Endodermal cell (in vitro differentiated cells): ENCODE data around the gene NF1. TPM values are rescaled to one million over a fixed set of nuclear protein-coding genes. Genes with fewer than 3 reads are reported as not detected.

ENCODE experiments used
- DNase-seq: peaks from one replicate; pipeline ENCODE4 v3.0.0-alpha.2; 2017
- H3K27ac ChIP-seq: 2 replicates; pipeline ENCODE4 v1.5.1; 2013; ENCODE audit warnings: mild to moderate bottlenecking, low read depth, low read length, moderate library complexity
- H3K27me3 ChIP-seq: 2 replicates; pipeline ENCODE4 v1.6.1; 2013; ENCODE audit warnings: mild to moderate bottlenecking, low read length, moderate library complexity; ENCODE audit not compliant: insufficient read depth, control insufficient read depth, poor library complexity, severe bottlenecking
- H3K36me3 ChIP-seq: 2 replicates; pipeline ENCODE4 v1.7.0; 2013; ENCODE audit warnings: mild to moderate bottlenecking, low read length, moderate library complexity; ENCODE audit not compliant: control insufficient read depth, insufficient read depth
- H3K4me1 ChIP-seq: one replicate; pipeline ENCODE4 v1.7.0; 2013; ENCODE audit warnings: low read length; ENCODE audit not compliant: control insufficient read depth, insufficient read depth
- H3K4me3 ChIP-seq: 2 replicates; pipeline ENCODE4 v1.5.1; 2013; ENCODE audit warnings: mild to moderate bottlenecking, low read length, moderate library complexity
- H3K9ac ChIP-seq: 2 replicates; pipeline ENCODE4 v1.6.1; 2013; ENCODE audit warnings: mild to moderate bottlenecking, low read length, moderate library complexity; ENCODE audit not compliant: poor library complexity, severe bottlenecking; ENCODE audit errors: extremely low read depth
- H3K9me3 ChIP-seq: 2 replicates; pipeline ENCODE4 v1.6.1; 2013; ENCODE audit warnings: mild to moderate bottlenecking, low read length, moderate library complexity; ENCODE audit not compliant: control insufficient read depth
- H3K27ac Mint-ChIP-seq: 2 replicates; pipeline ENCODE4 v1.8.0; 2020; ENCODE audit warnings: mixed read lengths
- H3K27me3 Mint-ChIP-seq: 2 replicates; pipeline ENCODE4 v1.8.0; 2021; ENCODE audit warnings: mild to moderate bottlenecking, mixed read lengths; ENCODE audit not compliant: insufficient read depth
- H3K36me3 Mint-ChIP-seq: 2 replicates; pipeline ENCODE4 v1.8.0; 2020; ENCODE audit warnings: low read depth, mixed read lengths
- H3K4me1 Mint-ChIP-seq: 2 replicates; pipeline ENCODE4 v1.8.0; 2020; ENCODE audit warnings: mixed read lengths
- H3K4me3 Mint-ChIP-seq: 2 replicates; pipeline ENCODE4 v1.8.0; 2020; ENCODE audit warnings: mild to moderate bottlenecking, moderate library complexity, mixed read lengths
- H3K9me3 Mint-ChIP-seq: 2 replicates; pipeline ENCODE4 v1.8.0; 2020; ENCODE audit warnings: mild to moderate bottlenecking, mixed read lengths
- WGBS, 2 experiments: methylation state at CpG; one replicate each; pipeline versions ENCODE4 v1.1.5 to v1.1.7; 2013; ENCODE audit warnings: missing lambda C conversion rate in 2 of 2, mixed read lengths in 1 of 2; ENCODE audit not compliant: insufficient coverage in 1 of 2, insufficient read length in 1 of 2; 5-methylcytosine and 5-hydroxymethylcytosine counted together
- total RNA-seq, 2 donors: library from RNA; stranded (reverse); fragmentation: NEBNext Ultra II Directional in 1 of 2; extraction: Animal tissue kit (Norgen Biotek cat#: 25700) in 1 of 2; gene quantifications; 2 replicates in 1 of 2; 3 replicates in 1 of 2; pipeline ENCODE4 v1.2.1, GENCODE V29; 2021
- TF ChIP-seq, protein P1 (sequence below): fragments of 200-600 bp; sonication (generic); conservative IDR thresholded peaks from 2 replicates; pipeline ENCODE4 v1.5.0; 2021; ENCODE audit warnings: antibody characterized with exemption, mild to moderate bottlenecking

NF1 gene
- total RNA-seq, 2 donors from 2014 or later: 61.9 to 69.3 TPM

DNA sequence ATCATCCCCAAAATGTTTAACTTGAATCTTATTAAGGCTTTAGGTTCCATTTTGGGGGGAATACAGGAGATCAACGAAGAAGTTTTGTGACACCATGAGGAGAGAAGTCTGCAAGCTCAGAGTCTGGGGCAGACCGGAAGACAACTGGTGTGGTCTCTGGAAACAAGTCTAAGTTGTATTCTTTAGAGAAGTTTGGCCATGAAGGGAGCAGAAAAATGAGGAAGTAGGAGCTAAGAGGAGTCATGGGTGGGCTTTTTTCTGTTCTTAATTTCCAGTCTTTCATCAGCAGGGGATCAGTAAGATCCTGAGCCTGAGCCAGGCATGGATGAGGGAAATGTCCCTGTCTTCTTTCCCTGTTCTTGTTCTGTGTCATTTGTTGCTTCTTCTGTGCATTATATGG lies 35.8 kb upstream of the NF1 start:
- Mint-ChIP-seq H3K36me3 (no peaks in the 10 kb centered on the region), H3K9me3 (no peaks in the 10 kb centered on the region), H3K27me3 (no peaks in the 10 kb centered on the region), H3K27ac (no peak overlapping the region), H3K4me3 (no peak overlapping the region), H3K4me1 (peaks cover 2% of the 10 kb centered on the region)
- WGBS, 2 experiments: 91 to 95% methylated on average over 2 of the region's 2 CpGs
- H3K4me3 ChIP-seq: no peak overlapping the region
- H3K9me3 ChIP-seq: no peaks in the 10 kb centered on the region
- H3K27me3 ChIP-seq: no peaks in the 10 kb centered on the region
- no peak overlapping the region for H3K27ac ChIP-seq
- H3K4me1 ChIP-seq: no peaks in the 10 kb centered on the region
- no peaks in the 10 kb centered on the region for H3K36me3 ChIP-seq
- no peak for DNase-seq
- TF ChIP-seq, protein P1, sequence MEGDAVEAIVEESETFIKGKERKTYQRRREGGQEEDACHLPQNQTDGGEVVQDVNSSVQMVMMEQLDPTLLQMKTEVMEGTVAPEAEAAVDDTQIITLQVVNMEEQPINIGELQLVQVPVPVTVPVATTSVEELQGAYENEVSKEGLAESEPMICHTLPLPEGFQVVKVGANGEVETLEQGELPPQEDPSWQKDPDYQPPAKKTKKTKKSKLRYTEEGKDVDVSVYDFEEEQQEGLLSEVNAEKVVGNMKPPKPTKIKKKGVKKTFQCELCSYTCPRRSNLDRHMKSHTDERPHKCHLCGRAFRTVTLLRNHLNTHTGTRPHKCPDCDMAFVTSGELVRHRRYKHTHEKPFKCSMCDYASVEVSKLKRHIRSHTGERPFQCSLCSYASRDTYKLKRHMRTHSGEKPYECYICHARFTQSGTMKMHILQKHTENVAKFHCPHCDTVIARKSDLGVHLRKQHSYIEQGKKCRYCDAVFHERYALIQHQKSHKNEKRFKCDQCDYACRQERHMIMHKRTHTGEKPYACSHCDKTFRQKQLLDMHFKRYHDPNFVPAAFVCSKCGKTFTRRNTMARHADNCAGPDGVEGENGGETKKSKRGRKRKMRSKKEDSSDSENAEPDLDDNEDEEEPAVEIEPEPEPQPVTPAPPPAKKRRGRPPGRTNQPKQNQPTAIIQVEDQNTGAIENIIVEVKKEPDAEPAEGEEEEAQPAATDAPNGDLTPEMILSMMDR: no peak
- H3K9ac ChIP-seq: no peak overlapping the region

DNA sequence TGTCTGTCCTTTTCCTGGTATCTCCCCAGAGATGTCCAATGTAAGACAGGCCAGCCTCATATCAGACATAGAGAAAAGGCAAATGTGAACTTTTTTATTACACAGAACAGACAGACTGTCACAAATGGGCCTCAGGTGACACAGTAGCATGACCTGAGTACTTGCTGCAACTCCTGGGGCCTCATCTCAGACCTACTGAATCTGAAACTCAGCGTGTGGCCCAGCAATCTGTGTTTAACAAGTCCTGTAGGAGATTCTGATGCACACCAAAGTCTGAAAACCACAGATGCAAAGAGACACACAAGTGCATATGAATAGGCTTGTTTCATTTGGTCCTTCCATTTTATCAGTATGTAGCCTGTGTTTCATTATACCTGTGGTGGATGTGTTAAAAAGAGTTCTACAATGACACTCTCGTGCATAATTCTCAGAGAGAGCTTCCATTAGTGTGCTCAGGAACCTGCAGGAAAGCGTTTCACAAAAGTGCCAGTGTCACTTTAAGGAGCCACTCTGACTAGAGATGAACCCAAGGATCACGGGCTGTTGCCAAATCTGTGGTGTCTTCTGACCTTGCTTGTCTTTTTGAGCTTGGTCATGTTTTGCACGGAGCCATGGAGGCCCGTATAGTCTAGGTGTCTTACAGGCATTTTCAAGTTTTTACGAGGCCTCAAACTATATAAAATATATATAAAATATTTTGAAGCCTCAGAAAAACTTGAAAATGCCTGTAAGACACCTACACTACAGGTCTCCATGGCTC lies 33.8 kb upstream of the NF1 start:
- no peaks in the 10 kb centered on the region for H3K36me3 Mint-ChIP-seq
- no peaks in the 10 kb centered on the region for H3K36me3 ChIP-seq
- H3K9ac ChIP-seq: no peak overlapping the region
- H3K4me1 ChIP-seq: no peaks in the 10 kb centered on the region
- no peak overlapping the region for H3K27ac Mint-ChIP-seq
- no peaks in the 10 kb centered on the region for H3K9me3 ChIP-seq
- no peaks in the 10 kb centered on the region for H3K27me3 ChIP-seq
- no peak overlapping the region for H3K27ac ChIP-seq
- TF ChIP-seq, protein P1: no peak
- no peaks in the 10 kb centered on the region for H3K4me1 Mint-ChIP-seq
- no peaks in the 10 kb centered on the region for H3K27me3 Mint-ChIP-seq
- no peak for DNase-seq
- H3K4me3 ChIP-seq: no peak overlapping the region
- no peaks in the 10 kb centered on the region for H3K9me3 Mint-ChIP-seq
- WGBS, 2 experiments: 90 to 93% methylated on average over 4 to 6 of the region's 7 CpGs
- no peak overlapping the region for H3K4me3 Mint-ChIP-seq

DNA sequence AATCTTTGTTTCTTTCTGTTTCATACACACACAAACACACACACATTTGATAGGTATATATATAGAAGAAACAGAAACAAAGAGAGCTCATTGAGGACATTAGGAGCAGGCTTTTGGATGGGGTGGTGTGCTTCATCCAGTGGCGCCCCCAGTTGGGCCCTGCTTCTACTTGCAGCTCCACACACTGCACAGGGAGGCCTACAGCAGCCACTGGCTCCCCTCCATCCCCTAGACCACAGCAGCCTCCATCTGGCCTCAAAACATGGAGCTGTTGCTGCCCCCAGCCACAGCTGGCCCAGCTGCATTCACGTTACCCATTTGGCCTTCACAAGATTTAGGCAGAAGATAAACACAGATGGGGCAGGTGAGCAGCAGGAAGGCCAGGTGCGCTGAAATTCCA lies 33.1 kb upstream of the NF1 start:
- no peaks in the 10 kb centered on the region for H3K9me3 Mint-ChIP-seq
- no peak overlapping the region for H3K9ac ChIP-seq
- DNase-seq: peak; percentile 82
- no peaks in the 10 kb centered on the region for H3K4me1 ChIP-seq
- no peak overlapping the region for H3K4me3 Mint-ChIP-seq
- no peak overlapping the region for H3K27ac Mint-ChIP-seq
- H3K9me3 ChIP-seq: no peaks in the 10 kb centered on the region
- H3K27me3 Mint-ChIP-seq: no peaks in the 10 kb centered on the region
- H3K27me3 ChIP-seq: no peaks in the 10 kb centered on the region
- no peak overlapping the region for H3K27ac ChIP-seq
- no peak overlapping the region for H3K4me3 ChIP-seq
- TF ChIP-seq, protein P1: peak; percentile 77
- 50 to 67% methylated on average over 2 to 3 of the region's 3 CpGs for WGBS, 2 experiments
- H3K36me3 Mint-ChIP-seq: no peaks in the 10 kb centered on the region
- no peaks in the 10 kb centered on the region for H3K36me3 ChIP-seq
- H3K4me1 Mint-ChIP-seq: no peaks in the 10 kb centered on the region
